Ishikawa (cell line): ENCODE data around the gene SREBF1.

ENCODE experiments used
- CEBPB ChIP-seq: IDR thresholded peaks from 2 replicates; pipeline ENCODE4 v1.6.1; 2012
- CREB1 ChIP-seq: IDR thresholded peaks from 2 replicates; pipeline ENCODE4 v1.6.1; 2012; ENCODE audit warnings: low read depth
- EGR1 ChIP-seq: IDR thresholded peaks from 2 replicates; pipeline ENCODE4 v1.6.1; 2012
- EP300 ChIP-seq: IDR thresholded peaks from 2 replicates; pipeline ENCODE4 v1.6.1; 2012; ENCODE audit warnings: borderline replicate concordance
- FOXM1 ChIP-seq: IDR thresholded peaks from 2 replicates; pipeline ENCODE4 v1.6.1; 2012; ENCODE audit warnings: low read depth, borderline replicate concordance
- NFIC ChIP-seq: IDR thresholded peaks from 2 replicates; pipeline ENCODE4 v1.6.1; 2012
- RAD21 ChIP-seq: IDR thresholded peaks from 2 replicates; pipeline ENCODE4 v1.6.1; 2012; ENCODE audit warnings: low read depth
- TAF1 ChIP-seq: IDR thresholded peaks from 2 replicates; pipeline ENCODE4 v1.6.1; 2012; ENCODE audit warnings: low read depth, mild to moderate bottlenecking
- TCF12 ChIP-seq: IDR thresholded peaks from 2 replicates; pipeline ENCODE4 v1.6.1; 2012; ENCODE audit warnings: low read depth
- TEAD4 ChIP-seq: IDR thresholded peaks from 2 replicates; pipeline ENCODE4 v1.6.1; 2012
- YY1 ChIP-seq: IDR thresholded peaks from 2 replicates; pipeline ENCODE4 v1.6.1; 2012; ENCODE audit warnings: low read depth
- ZBTB7A ChIP-seq: IDR thresholded peaks from 2 replicates; pipeline ENCODE4 v1.6.1; 2012; ENCODE audit warnings: low read depth
- TF ChIP-seq, protein P1 (sequence below): IDR thresholded peaks from 2 replicates; pipeline ENCODE4 v1.6.1; 2012; ENCODE audit warnings: low read depth, mild to moderate bottlenecking
- TF ChIP-seq, protein P2 (sequence below): IDR thresholded peaks from 2 replicates; pipeline ENCODE4 v1.6.1; 2012
- TF ChIP-seq, protein P3 (sequence below): IDR thresholded peaks from 2 replicates; pipeline ENCODE4 v1.6.1; 2012

Gene SREBF1

DNA sequence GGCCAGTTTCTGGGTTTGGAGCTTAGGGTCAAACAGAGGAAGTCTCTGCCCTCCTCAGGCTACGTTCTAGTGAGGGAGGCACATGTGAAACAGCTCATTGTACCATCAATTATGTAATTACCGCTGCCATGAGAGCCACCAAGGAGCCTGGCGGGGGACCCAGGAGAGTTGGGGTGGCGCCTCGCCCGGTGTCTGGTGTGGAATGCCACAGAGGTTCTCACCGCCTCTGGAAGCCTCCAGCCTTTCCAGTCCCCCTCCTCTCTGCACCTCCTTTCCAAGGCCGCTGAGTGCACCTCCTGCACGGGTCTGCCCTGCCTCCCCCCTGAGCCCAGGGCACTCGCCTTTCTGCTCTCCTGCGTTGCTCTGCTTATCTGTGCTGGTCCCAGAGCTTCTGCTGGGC is 51.4 kb downstream of the SREBF1 start:
- no peak for TF ChIP-seq NFIC
- TF ChIP-seq CREB1, result no peak
- TF ChIP-seq CEBPB, result no peak
- no peak for TF ChIP-seq EP300
- no peak for TF ChIP-seq FOXM1
- TF ChIP-seq, protein P1, sequence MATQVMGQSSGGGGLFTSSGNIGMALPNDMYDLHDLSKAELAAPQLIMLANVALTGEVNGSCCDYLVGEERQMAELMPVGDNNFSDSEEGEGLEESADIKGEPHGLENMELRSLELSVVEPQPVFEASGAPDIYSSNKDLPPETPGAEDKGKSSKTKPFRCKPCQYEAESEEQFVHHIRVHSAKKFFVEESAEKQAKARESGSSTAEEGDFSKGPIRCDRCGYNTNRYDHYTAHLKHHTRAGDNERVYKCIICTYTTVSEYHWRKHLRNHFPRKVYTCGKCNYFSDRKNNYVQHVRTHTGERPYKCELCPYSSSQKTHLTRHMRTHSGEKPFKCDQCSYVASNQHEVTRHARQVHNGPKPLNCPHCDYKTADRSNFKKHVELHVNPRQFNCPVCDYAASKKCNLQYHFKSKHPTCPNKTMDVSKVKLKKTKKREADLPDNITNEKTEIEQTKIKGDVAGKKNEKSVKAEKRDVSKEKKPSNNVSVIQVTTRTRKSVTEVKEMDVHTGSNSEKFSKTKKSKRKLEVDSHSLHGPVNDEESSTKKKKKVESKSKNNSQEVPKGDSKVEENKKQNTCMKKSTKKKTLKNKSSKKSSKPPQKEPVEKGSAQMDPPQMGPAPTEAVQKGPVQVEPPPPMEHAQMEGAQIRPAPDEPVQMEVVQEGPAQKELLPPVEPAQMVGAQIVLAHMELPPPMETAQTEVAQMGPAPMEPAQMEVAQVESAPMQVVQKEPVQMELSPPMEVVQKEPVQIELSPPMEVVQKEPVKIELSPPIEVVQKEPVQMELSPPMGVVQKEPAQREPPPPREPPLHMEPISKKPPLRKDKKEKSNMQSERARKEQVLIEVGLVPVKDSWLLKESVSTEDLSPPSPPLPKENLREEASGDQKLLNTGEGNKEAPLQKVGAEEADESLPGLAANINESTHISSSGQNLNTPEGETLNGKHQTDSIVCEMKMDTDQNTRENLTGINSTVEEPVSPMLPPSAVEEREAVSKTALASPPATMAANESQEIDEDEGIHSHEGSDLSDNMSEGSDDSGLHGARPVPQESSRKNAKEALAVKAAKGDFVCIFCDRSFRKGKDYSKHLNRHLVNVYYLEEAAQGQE, result no peak
- no peak for TF ChIP-seq EGR1
- TF ChIP-seq, protein P2, sequence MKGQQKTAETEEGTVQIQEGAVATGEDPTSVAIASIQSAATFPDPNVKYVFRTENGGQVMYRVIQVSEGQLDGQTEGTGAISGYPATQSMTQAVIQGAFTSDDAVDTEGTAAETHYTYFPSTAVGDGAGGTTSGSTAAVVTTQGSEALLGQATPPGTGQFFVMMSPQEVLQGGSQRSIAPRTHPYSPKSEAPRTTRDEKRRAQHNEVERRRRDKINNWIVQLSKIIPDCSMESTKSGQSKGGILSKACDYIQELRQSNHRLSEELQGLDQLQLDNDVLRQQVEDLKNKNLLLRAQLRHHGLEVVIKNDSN, result no peak
- no peak for TF ChIP-seq TEAD4
- TF ChIP-seq TAF1, result no peak
- TF ChIP-seq ZBTB7A, result no peak
- TF ChIP-seq, protein P3, sequence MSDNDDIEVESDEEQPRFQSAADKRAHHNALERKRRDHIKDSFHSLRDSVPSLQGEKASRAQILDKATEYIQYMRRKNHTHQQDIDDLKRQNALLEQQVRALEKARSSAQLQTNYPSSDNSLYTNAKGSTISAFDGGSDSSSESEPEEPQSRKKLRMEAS, result no peak
- TF ChIP-seq TCF12, result no peak
- no peak for TF ChIP-seq RAD21
- TF ChIP-seq YY1, result no peak

DNA sequence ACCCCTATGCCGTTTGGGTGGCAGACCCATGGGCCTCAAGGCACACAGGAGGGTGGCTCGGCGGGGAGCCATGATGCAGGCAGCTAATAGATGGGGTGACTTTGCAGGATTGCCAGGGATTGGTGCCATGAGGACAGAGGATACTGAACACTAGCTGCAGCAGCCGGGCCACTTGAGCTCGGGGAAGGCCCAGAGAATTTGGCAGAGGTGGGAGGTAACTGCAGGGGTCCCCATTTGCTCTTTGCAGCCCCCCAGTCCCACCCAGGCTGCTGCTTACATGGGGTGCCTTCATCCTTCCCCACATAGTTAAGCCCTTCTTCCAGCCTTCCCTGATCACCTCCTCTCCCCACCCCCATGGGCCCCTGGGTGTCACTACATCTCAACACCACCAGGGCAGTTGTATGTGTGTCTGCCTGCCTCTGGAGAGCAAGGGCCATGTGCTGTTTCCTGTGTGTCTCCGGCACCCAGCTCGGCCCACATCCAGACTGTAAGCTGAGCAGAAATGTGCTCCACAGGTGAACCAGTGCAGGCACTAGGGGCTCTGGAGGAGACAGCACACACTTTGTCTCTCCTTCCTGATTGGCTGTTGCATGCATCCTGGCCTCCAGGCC is 52.0 kb downstream of the SREBF1 start:
- TF ChIP-seq ZBTB7A (no peak), EGR1 (no peak)
- TF ChIP-seq, protein P3, result 0 out of 2 replicates have a peak, but pooled peaks have one; percentile 37

DNA sequence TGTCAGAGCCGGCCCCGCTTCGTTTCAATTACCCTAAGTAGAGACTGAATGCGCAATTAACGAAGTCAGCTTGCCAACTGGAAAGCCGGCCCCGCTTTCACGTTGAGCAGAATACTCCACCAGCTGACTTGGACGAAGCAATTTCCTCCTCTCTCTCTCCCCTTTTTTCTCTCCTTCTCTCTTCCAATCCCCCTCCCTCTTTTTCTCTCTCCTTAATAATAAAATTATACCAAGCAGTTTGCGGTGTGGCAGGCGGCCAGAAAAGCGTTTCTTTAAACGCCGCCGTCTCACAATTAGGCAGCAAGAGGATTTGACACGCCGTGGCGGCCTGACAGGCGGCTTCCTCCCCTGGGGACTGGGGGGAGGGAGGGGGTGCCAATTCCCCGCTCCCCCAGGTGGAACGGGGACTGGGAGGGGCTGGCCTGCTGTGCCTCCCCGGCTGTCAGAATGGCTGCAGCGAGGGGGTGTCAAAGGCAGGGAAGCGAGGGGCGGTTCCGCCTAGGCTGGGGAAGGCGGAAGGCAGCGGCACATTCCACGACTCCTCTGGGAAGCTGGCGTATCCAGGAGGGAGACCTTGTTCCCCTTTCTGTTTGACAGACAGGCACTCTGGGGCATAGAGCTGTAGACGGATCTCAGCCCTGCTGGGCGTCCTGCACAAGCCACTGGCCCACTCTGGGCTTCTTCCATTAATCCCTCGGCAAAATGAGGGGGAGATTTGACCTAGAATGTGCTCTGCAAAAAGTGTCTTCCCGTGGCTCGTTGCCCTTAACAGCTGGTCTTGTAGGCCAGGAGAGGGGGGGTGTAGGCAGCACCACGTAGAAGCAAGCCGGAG is 52.7 kb downstream of the SREBF1 start:
- TF ChIP-seq NFIC, result peak; percentile 93
- no peak; the same call in 1 of the 2 replicates for TF ChIP-seq EGR1
- peak; percentile 70 for TF ChIP-seq EP300
- TF ChIP-seq, protein P2, result no peak
- TF ChIP-seq YY1, result peak; percentile 36; the same call in 1 of the 2 replicates
- TF ChIP-seq TEAD4, result peak; percentile 71
- no peak for TF ChIP-seq RAD21
- peak; percentile 44; the same call in 1 of the 2 replicates for TF ChIP-seq TAF1
- no peak for TF ChIP-seq CEBPB
- TF ChIP-seq, protein P1, result no peak
- TF ChIP-seq FOXM1, result peak; percentile 62; the same call in 1 of the 2 replicates
- peak; percentile 90 for TF ChIP-seq TCF12
- TF ChIP-seq, protein P3, result peak; percentile 62; the same call in 1 of the 2 replicates
- 0 out of 2 replicates have a peak, but pooled peaks have one; percentile 20 for TF ChIP-seq CREB1
- 0 out of 2 replicates have a peak, but pooled peaks have one; percentile 37 for TF ChIP-seq ZBTB7A

DNA sequence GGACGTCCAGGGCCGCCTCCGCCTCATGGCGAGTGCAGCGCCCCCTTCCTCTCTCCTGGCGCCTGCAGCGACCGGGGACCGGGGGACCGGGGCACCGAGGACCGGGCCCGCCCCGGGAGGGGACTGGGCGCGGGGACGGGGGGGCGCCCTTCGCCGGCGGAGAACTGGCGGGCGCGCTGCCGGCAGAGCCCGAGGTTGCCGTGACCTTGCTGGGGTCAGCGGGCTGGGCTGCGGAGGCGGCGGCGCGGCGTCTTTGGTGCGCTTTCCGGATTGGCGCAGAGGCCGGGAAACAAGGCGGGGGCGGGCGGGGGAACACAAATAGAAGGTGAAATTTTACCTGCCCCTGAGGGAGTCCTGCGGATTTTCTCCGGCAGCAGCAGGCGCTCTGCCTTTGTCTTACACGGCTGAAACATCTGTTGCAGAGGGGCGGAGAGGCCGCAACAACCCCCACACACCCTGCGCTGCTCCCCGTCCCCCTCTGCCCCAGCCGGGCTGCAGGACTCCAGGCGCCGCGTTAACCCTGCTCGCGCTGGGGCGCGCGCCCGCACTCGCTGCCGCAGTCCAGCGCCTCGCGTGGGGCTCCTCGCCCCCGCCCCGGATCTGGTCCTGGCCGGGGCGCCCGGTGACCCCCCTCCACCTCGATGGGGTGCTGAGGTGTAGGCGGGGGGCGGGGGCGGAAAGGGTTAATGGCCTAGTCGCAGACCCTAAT is 53.5 kb downstream of the SREBF1 start:
- TF ChIP-seq EP300 (no peak; the same call in 1 of the 2 replicates), CEBPB (no peak), CREB1 (no peak), FOXM1 (no peak), YY1 (no peak; the same call in 1 of the 2 replicates), TCF12 (no peak; the same call in 1 of the 2 replicates), RAD21 (no peak), EGR1 (peak; percentile 96), ZBTB7A (peak; percentile 70), TAF1 (no peak), TEAD4 (no peak; the same call in 1 of the 2 replicates), NFIC (no peak)
- TF ChIP-seq, protein P1, result no peak
- TF ChIP-seq, protein P3, result 0 out of 2 replicates have a peak, but pooled peaks have one; percentile 25
- TF ChIP-seq, protein P2, result no peak
